Muscle layer of colon (tissue), 2 donors: ENCODE measurements around the gene FAM25G.
"Not testable (repeated sequence)": the region's sequence is repeated elsewhere in the genome, so short reads cannot be mapped to it uniquely, and the experiment has no call there.

Experiments used
- H3K27ac ChIP-seq: one replicate; pipeline ENCODE4 v1.7.0; 2013; ENCODE audit warnings: low read depth, mild to moderate bottlenecking, low read length, moderate library complexity
- H3K27me3 ChIP-seq, 2 donors: one replicate each; pipeline ENCODE4 v1.7.0; 2013; ENCODE audit warnings: low read length in 2 of 2, mild to moderate bottlenecking in 2 of 2; ENCODE audit not compliant: insufficient read depth in 2 of 2, control insufficient read depth in 1 of 2
- H3K36me3 ChIP-seq: one replicate; pipeline ENCODE4 v1.7.0; 2013; ENCODE audit warnings: mild to moderate bottlenecking, low read length; ENCODE audit not compliant: insufficient read depth
- H3K4me1 ChIP-seq: one replicate; pipeline ENCODE4 v1.7.0; 2013; ENCODE audit warnings: mild to moderate bottlenecking, low read length; ENCODE audit not compliant: insufficient read depth
- H3K4me3 ChIP-seq, 2 donors: one replicate each; pipeline ENCODE4 v1.7.0; 2013; ENCODE audit warnings: low read length in 2 of 2, low read depth in 1 of 2, mild to moderate bottlenecking in 1 of 2, moderate library complexity in 1 of 2
- H3K9ac ChIP-seq: one replicate; pipeline ENCODE4 v1.7.0; 2013; ENCODE audit warnings: low read length
- H3K9me3 ChIP-seq: one replicate; pipeline ENCODE4 v1.7.0; 2013; ENCODE audit warnings: mild to moderate bottlenecking, low read length
- donor health status: abdominal sarcoma.
- donor health status: Adenocarcinoma of cecum.

FAM25G gene

GRCh38 chr10:47491600-47491999 lies at the start of gene FAM25G:
Gene FAM25G (minus strand): TSS chr10:47491700. CDS start chr10:47491674, 26 bp downstream.
- not testable (repeated sequence) for H3K4me1 ChIP-seq, H3K9me3 ChIP-seq, H3K27me3 ChIP-seq, H3K9ac ChIP-seq, H3K4me3 ChIP-seq, H3K36me3 ChIP-seq, H3K27ac ChIP-seq

GRCh38 chr10:47536430-47536829 lies 44.9 kb upstream of the FAM25G start:
- not testable (repeated sequence) for H3K27me3 ChIP-seq, H3K9ac ChIP-seq, H3K27ac ChIP-seq, H3K9me3 ChIP-seq, H3K4me3 ChIP-seq, H3K4me1 ChIP-seq, H3K36me3 ChIP-seq

- H3K36me3 ChIP-seq, H3K4me1 ChIP-seq, H3K9ac ChIP-seq, H3K27ac ChIP-seq, H3K9me3 ChIP-seq, H3K27me3 ChIP-seq, H3K4me3 ChIP-seq: not testable (repeated sequence)
Observed at GRCh38 chr10:47523475-47523874, 32.0 kb upstream of the FAM25G start, which contains the start of gene AGAP9. Gene AGAP9 (minus strand): TSS chr10:47523638. CDS start chr10:47523526, 112 bp downstream.

GRCh38 chr10:47502313-47502712 lies 10.8 kb upstream of the FAM25G start:
- H3K27ac ChIP-seq, H3K36me3 ChIP-seq, H3K9me3 ChIP-seq, H3K4me3 ChIP-seq, H3K9ac ChIP-seq, H3K27me3 ChIP-seq, H3K4me1 ChIP-seq: not testable (repeated sequence)

GRCh38 chr10:47494226-47494625 lies 2.7 kb upstream of the FAM25G start:
- not testable (repeated sequence) for H3K4me1 ChIP-seq, H3K9ac ChIP-seq, H3K27ac ChIP-seq, H3K4me3 ChIP-seq, H3K36me3 ChIP-seq, H3K27me3 ChIP-seq, H3K9me3 ChIP-seq

- not testable (repeated sequence) for H3K27ac ChIP-seq, H3K36me3 ChIP-seq, H3K4me1 ChIP-seq, H3K9ac ChIP-seq, H3K27me3 ChIP-seq, H3K4me3 ChIP-seq, H3K9me3 ChIP-seq
Observed at GRCh38 chr10:47489630-47490029, 1.9 kb downstream of the FAM25G start.

GRCh38 chr10:47485943-47486342 lies 5.6 kb downstream of the FAM25G start:
- not testable (repeated sequence) for H3K4me1 ChIP-seq, H3K27me3 ChIP-seq, H3K9me3 ChIP-seq, H3K4me3 ChIP-seq, H3K36me3 ChIP-seq, H3K9ac ChIP-seq, H3K27ac ChIP-seq

GRCh38 chr10:47484786-47485185 lies 6.7 kb downstream of the FAM25G start:
- not testable (repeated sequence) for H3K36me3 ChIP-seq, H3K27me3 ChIP-seq, H3K4me1 ChIP-seq, H3K9me3 ChIP-seq, H3K9ac ChIP-seq, H3K27ac ChIP-seq, H3K4me3 ChIP-seq

- H3K36me3 ChIP-seq, H3K9me3 ChIP-seq, H3K4me1 ChIP-seq, H3K27ac ChIP-seq, H3K27me3 ChIP-seq, H3K9ac ChIP-seq, H3K4me3 ChIP-seq: not testable (repeated sequence)
Observed at GRCh38 chr10:47483923-47484322, 7.6 kb downstream of the FAM25G start, which contains the start of gene ANXA8. Gene ANXA8 (minus strand): TSS chr10:47484115. CDS start chr10:47483933, 182 bp downstream.

GRCh38 chr10:47482367-47482766 lies 9.1 kb downstream of the FAM25G start:
- H3K27ac ChIP-seq, H3K4me3 ChIP-seq, H3K9me3 ChIP-seq, H3K27me3 ChIP-seq, H3K4me1 ChIP-seq, H3K36me3 ChIP-seq, H3K9ac ChIP-seq: not testable (repeated sequence)

GRCh38 chr10:47481768-47482181 lies 9.7 kb downstream of the FAM25G start:
- H3K27me3 ChIP-seq, H3K4me3 ChIP-seq, H3K36me3 ChIP-seq, H3K4me1 ChIP-seq, H3K9me3 ChIP-seq, H3K27ac ChIP-seq, H3K9ac ChIP-seq: not testable (repeated sequence)

- H3K4me1 ChIP-seq, H3K27me3 ChIP-seq, H3K27ac ChIP-seq: not testable (repeated sequence)
Observed at GRCh38 chr10:47481182-47481766, 10.2 kb downstream of the FAM25G start.

More at GRCh38 chr10:47481182-47481766, 10.2 kb downstream of the FAM25G start:
- not testable (repeated sequence) for H3K9me3 ChIP-seq, H3K4me3 ChIP-seq, H3K9ac ChIP-seq, H3K36me3 ChIP-seq
